Progenitor cell of endocrine pancreas (in vitro differentiated cells): ENCODE results near the gene EZH2. TPM values are rescaled to one million over a fixed set of nuclear protein-coding genes. Genes with fewer than 3 reads are reported as not detected.

Source experiments
- DNase-seq: peaks from one replicate; pipeline ENCODE4 v3.0.0; 2021; ENCODE audit warnings: low spot score; ENCODE audit not compliant: unreplicated experiment
- H3K27ac Mint-ChIP-seq: 2 replicates; pipeline ENCODE4 v1.8.0; 2021; ENCODE audit warnings: mild to moderate bottlenecking, moderate library complexity, mixed read lengths
- H3K27me3 Mint-ChIP-seq: 2 replicates; pipeline ENCODE4 v1.8.0; 2021; ENCODE audit warnings: mixed read lengths
- H3K36me3 Mint-ChIP-seq: 2 replicates; pipeline ENCODE4 v1.8.0; 2022; ENCODE audit warnings: mixed read lengths; ENCODE audit not compliant: insufficient read depth
- H3K4me1 Mint-ChIP-seq: 2 replicates; pipeline ENCODE4 v1.8.0; 2021; ENCODE audit warnings: low read depth, mixed read lengths
- H3K4me3 Mint-ChIP-seq: 2 replicates; pipeline ENCODE4 v1.8.0; 2021; ENCODE audit warnings: low read depth, mild to moderate bottlenecking, moderate library complexity, mixed read lengths
- H3K9me3 Mint-ChIP-seq: 2 replicates; pipeline ENCODE4 v1.8.0; 2021; ENCODE audit warnings: low read depth, mixed read lengths
- CTCF ChIP-seq: fragments of 200-600 bp; sonication (generic); IDR thresholded peaks from one replicate; pipeline ENCODE4 v1.5.0; 2021; ENCODE audit warnings: antibody characterized with exemption, mild to moderate bottlenecking; ENCODE audit not compliant: unreplicated experiment
- total RNA-seq: library from RNA; stranded (reverse); gene quantifications from 2 replicates; pipeline ENCODE4 v1.2.1, GENCODE V29; 2021

Gene EZH2
- total RNA-seq, 1 donor from 2014 or later, result 57.6 TPM

- TF ChIP-seq CTCF, result no peak
- Mint-ChIP-seq H3K9me3 (no peaks in the 10 kb centered on the region), H3K36me3 (peaks cover 3% of the 10 kb centered on the region), H3K27me3 (no peaks in the 10 kb centered on the region), H3K4me3 (peak overlapping the region; percentile 95), H3K4me1 (peaks cover 15% of the 10 kb centered on the region), H3K27ac (no peak overlapping the region)
- DNase-seq, result no peak
Measured at GRCh38 chr7:148882192-148882591, 1.9 kb downstream of the EZH2 start.

GRCh38 chr7:148878317-148878716 is 5.8 kb downstream of the EZH2 start:
- no peak for DNase-seq
- Mint-ChIP-seq H3K4me1 (peaks cover 19% of the 10 kb centered on the region), H3K27ac (no peak overlapping the region), H3K27me3 (no peaks in the 10 kb centered on the region), H3K9me3 (no peaks in the 10 kb centered on the region), H3K4me3 (no peak overlapping the region), H3K36me3 (peaks cover 2% of the 10 kb centered on the region)
- no peak for TF ChIP-seq CTCF

GRCh38 chr7:148877517-148877916 is 6.6 kb downstream of the EZH2 start:
- H3K4me3 Mint-ChIP-seq, result no peak overlapping the region
- peaks cover 16% of the 10 kb centered on the region for H3K4me1 Mint-ChIP-seq
- no peak for TF ChIP-seq CTCF
- no peak overlapping the region for H3K27ac Mint-ChIP-seq
- no peak for DNase-seq
- no peaks in the 10 kb centered on the region for H3K27me3 Mint-ChIP-seq
- H3K36me3 Mint-ChIP-seq, result peaks cover 2% of the 10 kb centered on the region
- no peaks in the 10 kb centered on the region for H3K9me3 Mint-ChIP-seq

- Mint-ChIP-seq H3K27ac (no peak overlapping the region), H3K27me3 (no peaks in the 10 kb centered on the region), H3K4me3 (no peak overlapping the region), H3K9me3 (peaks cover 8% of the 10 kb centered on the region), H3K4me1 (peaks cover 4% of the 10 kb centered on the region), H3K36me3 (peaks cover 5% of the 10 kb centered on the region)
- TF ChIP-seq CTCF, result no peak
- DNase-seq, result no peak
Measured at GRCh38 chr7:148872188-148872587, 11.9 kb downstream of the EZH2 start.

GRCh38 chr7:148871551-148871950 is 12.5 kb downstream of the EZH2 start:
- Mint-ChIP-seq H3K9me3 (peaks cover 8% of the 10 kb centered on the region), H3K4me1 (peaks cover 4% of the 10 kb centered on the region), H3K36me3 (peaks cover 5% of the 10 kb centered on the region), H3K27me3 (no peaks in the 10 kb centered on the region), H3K27ac (no peak overlapping the region), H3K4me3 (no peak overlapping the region)
- DNase-seq, result no peak
- TF ChIP-seq CTCF, result no peak
